ENCODE data around the gene XYLT1. TPM values are rescaled to one million over a fixed set of nuclear protein-coding genes. Genes with fewer than 3 reads are reported as not detected.

Gene XYLT1
- total and polyA plus RNA-seq, 2 of the 8 experiments (the other 6 are each of a cell fraction or from before 2014, with no cell fraction given) = 6.6 to 25.4 TPM

DNA sequence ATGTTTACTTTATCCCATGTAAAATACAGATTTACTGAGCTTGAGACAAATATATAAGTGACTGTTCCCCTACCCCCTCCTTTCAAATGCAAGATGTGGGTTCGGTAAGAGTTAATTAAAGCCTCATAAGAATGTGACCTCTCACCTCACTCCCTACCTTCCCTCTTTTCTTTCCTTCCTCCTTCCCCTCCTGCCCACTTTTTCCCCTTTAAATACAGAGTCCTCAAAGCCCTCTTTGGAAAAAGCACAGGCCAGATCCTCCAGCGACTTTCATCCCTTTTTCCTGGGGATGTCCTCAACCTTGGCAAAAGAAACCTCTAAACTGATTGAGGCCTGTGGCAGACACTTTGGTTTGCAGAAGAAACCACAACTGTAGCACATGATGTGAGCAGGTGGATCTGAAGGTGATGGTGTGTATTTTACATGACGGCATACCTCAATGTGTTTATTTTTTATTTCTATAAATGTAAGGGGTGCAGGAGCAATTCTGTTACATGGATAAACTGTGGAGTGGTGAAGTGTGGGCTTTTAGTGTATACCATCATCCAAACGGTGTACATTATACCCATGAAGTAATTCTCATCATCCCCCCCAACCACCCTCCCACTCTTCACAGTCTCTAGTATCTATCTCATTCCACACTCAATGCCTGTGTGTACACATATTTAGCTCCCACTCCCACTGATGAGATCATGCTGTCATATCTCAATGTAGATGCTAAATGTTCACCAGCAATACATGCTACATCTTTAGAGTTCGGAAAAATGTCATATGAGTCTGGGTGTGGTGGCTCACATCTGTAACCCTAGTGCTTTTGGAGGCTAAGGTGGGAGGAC lies 77.7 kb downstream of the XYLT1 start:
- H3K27ac ChIP-seq (ENCODE audit: low read depth, low read length) = no peak overlapping the region
- no peak overlapping the region for H3K18ac ChIP-seq (ENCODE audit: extremely low read depth, low read length)
- peak overlapping the region; percentile 38; the same call in 1 of the 2 replicates for H2BK20ac ChIP-seq (ENCODE audit: low read length)
- FAIRE-seq (no peak), DNase-seq (ENCODE audit: low read depth in 1 of 2, low spot score in 2 of 2) (no peak)
- no peak overlapping the region for H4K5ac ChIP-seq (ENCODE audit: insufficient read length, low read depth, low read length)
- no peak overlapping the region for H3K4me3 ChIP-seq (ENCODE audit: extremely low read depth in 1 of 4, insufficient read depth in 2 of 4, low read depth in 3 of 4, low read length in 4 of 4)
- no peak overlapping the region for H2AFZ ChIP-seq (ENCODE audit: low read length)
- no peaks in the 10 kb centered on the region; a peak in 1 of 7 replicates for H3K27me3 ChIP-seq (replicated peaks in 1 of 4; ENCODE audit: control insufficient read depth in 3 of 4, extremely low read depth in 1 of 4, insufficient read depth in 3 of 4, low read length in 3 of 4)
- no peak overlapping the region for H4K8ac ChIP-seq (ENCODE audit: extremely low read depth, insufficient read depth, low read length)
- no peak overlapping the region for H3K23ac ChIP-seq (ENCODE audit: insufficient read length)
- peaks cover 3 to 35% (median 13%) of the 10 kb centered on the region in 4 experiments for H3K4me1 ChIP-seq (replicated peaks in 1 of 4; ENCODE audit: control insufficient read depth in 3 of 4, insufficient read depth in 4 of 4, low read length in 3 of 4)
- peak overlapping the region; percentile 28; the same call in 1 of the 2 replicates for H2BK5ac ChIP-seq (ENCODE audit: low read depth, low read length)
- H3K4me2 ChIP-seq (ENCODE audit: insufficient read depth in 1 of 2, low read depth in 2 of 2, low read length in 2 of 2) = peak overlapping the region; percentile 46 to 50
- no peaks in the 10 kb centered on the region for H3K36me3 ChIP-seq (ENCODE audit: control insufficient read depth in 2 of 4, insufficient read depth in 4 of 4, low read length in 3 of 4)
- no peak overlapping the region for H3K9ac ChIP-seq (replicated peaks in 1 of 4; ENCODE audit: extremely low read depth in 1 of 4, low read depth in 3 of 4, low read length in 3 of 4)
- no peak overlapping the region; the same call in 1 of the 2 replicates for H2AK5ac ChIP-seq (ENCODE audit: low read depth, low read length)
- peak overlapping the region; percentile 50 for H4K91ac ChIP-seq (replicated peaks; ENCODE audit: insufficient read length, low read length)
- H2BK120ac ChIP-seq (replicated peaks; ENCODE audit: low read depth, low read length) = peak overlapping the region; percentile 24
- 70% methylated on average over 5 of the region's 5 CpGs; no CpG with 5 or more reads in 1 of the 2 experiments for WGBS, 2 experiments (ENCODE audit: extremely low coverage in 1 of 2, insufficient coverage in 1 of 2, insufficient read length in 1 of 2, insufficient replicate concordance in 2 of 2, low coverage in 1 of 2, low lambda C conversion rate in 2 of 2, missing lambda C conversion rate in 1 of 2)
- H3K79me2 ChIP-seq (ENCODE audit: control insufficient read depth in 1 of 2, insufficient read depth in 2 of 2, low read length in 2 of 2) = peaks cover 0 to 14% of the 10 kb centered on the region in 2 experiments; a peak in 1 of 4 replicates
- peak overlapping the region; percentile 8; the same call in 1 of the 2 replicates for H2BK15ac ChIP-seq (ENCODE audit: low read length)
- no peaks in the 10 kb centered on the region for H3K23me2 ChIP-seq (ENCODE audit: low read depth, low read length)
- no peaks in the 10 kb centered on the region for H4K20me1 ChIP-seq (replicated peaks in 1 of 2; ENCODE audit: control insufficient read depth in 1 of 2, insufficient read depth in 2 of 2, low read length in 2 of 2)
- H3K56ac ChIP-seq (replicated peaks; ENCODE audit: insufficient read length, low read depth, low read length) = no peak overlapping the region
- peak overlapping the region; percentile 55 for H3K4ac ChIP-seq (replicated peaks; ENCODE audit: insufficient read length, low read depth, low read length)
- H2BK12ac ChIP-seq (ENCODE audit: low read depth, low read length) = peak overlapping the region; percentile 52
- no peaks in the 10 kb centered on the region for H3K9me3 ChIP-seq (ENCODE audit: insufficient read depth in 2 of 2, low read depth in 1 of 2, low read length in 1 of 2)
- TF ChIP-seq, protein P1, sequence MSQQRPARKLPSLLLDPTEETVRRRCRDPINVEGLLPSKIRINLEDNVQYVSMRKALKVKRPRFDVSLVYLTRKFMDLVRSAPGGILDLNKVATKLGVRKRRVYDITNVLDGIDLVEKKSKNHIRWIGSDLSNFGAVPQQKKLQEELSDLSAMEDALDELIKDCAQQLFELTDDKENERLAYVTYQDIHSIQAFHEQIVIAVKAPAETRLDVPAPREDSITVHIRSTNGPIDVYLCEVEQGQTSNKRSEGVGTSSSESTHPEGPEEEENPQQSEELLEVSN (IDR thresholded peaks at IDR 0.05) = peak; percentile 60; the same call in 1 of the 2 replicates
- no peak for TF ChIP-seq HDAC2 (IDR thresholded peaks at IDR 0.05; ENCODE audit: borderline replicate concordance in 1 of 2, low read depth in 2 of 2, low read length in 2 of 2)
- CTCF ChIA-PET (ENCODE audit: partially characterized antibody) = interaction anchor here (1.0 kb wide), 1 partner anchor 115 kb away, joined by 3 read pairs; no protein-coding TSS in a partner anchor
- POLR2A ChIA-PET (ENCODE audit: partially characterized antibody) = interaction anchor here (0.9 to 1.2 kb wide), 3 partner anchors 8 to 54 kb away, joined by 3 read pairs; no protein-coding TSS in a partner anchor
- H3K79me1 ChIP-seq (ENCODE audit: low read depth, low read length) = peaks cover 4% of the 10 kb centered on the region; the same call in 1 of the 2 replicates
- H3K14ac ChIP-seq (ENCODE audit: insufficient read length) = no peak overlapping the region

All from H1 (cell line).